Ovary (tissue), 3 donors: Measurements from ENCODE around the gene RETREG2.

ENCODE experiments used
- CTCF ChIP-seq, 3 donors: fragments of 450-650 bp in 2 of 3; fragments of 200-600 bp in 1 of 3; IDR thresholded peaks; one replicate each; pipeline versions ENCODE4 v1.5.1 to v1.8.0; 2016 to 2022; ENCODE audit warnings: antibody characterized with exemption in 3 of 3, mild to moderate bottlenecking in 1 of 3
- POLR2A ChIP-seq: fragments of 450-650 bp; IDR thresholded peaks from one replicate; pipeline ENCODE4 v1.6.1; 2017; ENCODE audit warnings: antibody characterized with exemption, mild to moderate bottlenecking, moderate library complexity
- donor health status: DM: no; HTN: no; CAD: no.

GRCh38 chr2:219223831-219224610, 45.9 kb downstream of the RETREG2 start:
- no peak for TF ChIP-seq CTCF (IDR thresholded peaks at IDR 0.05)
- TF ChIP-seq POLR2A: no peak
